DOHH2 (cell line): ENCODE results near the gene PARP14.

Experiments
- CTCF ChIP-seq: fragments of 200-600 bp; sonication (generic); IDR thresholded peaks from one replicate; pipeline ENCODE4 v1.5.1; 2014; ENCODE audit warnings: antibody characterized with exemption, mild to moderate bottlenecking, low read depth, low read length; ENCODE audit not compliant: poor library complexity, severe bottlenecking
- EZH2phosphoT487 ChIP-seq: fragments of 200-600 bp; sonication (generic); IDR thresholded peaks from 2 replicates; pipeline ENCODE4 v1.6.1; 2017; ENCODE audit warnings: borderline replicate concordance, mild to moderate bottlenecking, antibody characterized with exemption, low read length, moderate library complexity, mixed read lengths

- TF ChIP-seq CTCF (no peak), EZH2phosphoT487 (no peak)
Measured at GRCh38 chr3:122719273-122719921, 38.8 kb downstream of the PARP14 start.
